Astrocyte (in vitro differentiated cells and primary cell): Measurements from ENCODE around the gene PLCB4. TPM values are rescaled to one million over a fixed set of nuclear protein-coding genes. Genes with fewer than 3 reads are reported as not detected.

Source experiments
- DNase-seq: peaks from one replicate; pipeline ENCODE4 v3.0.0-alpha.2; 2010; ENCODE audit warnings: low read depth
- FAIRE-seq: peaks from 2 replicates; lab custom pipeline; 2011; peaks lifted over from hg19 to GRCh38; lab: Jason Lieb, UNC
- H2AFZ ChIP-seq: 2 replicates; pipeline ENCODE4 v1.6.0; 2012; ENCODE audit warnings: low read depth, low read length, inconsistent platforms
- H3K27ac ChIP-seq: 2 replicates; pipeline ENCODE4 v1.5.1; 2011; ENCODE audit warnings: low read depth, low read length, inconsistent platforms
- H3K27me3 ChIP-seq: 2 replicates; pipeline ENCODE4 v1.6.0; 2011; ENCODE audit warnings: low read length, inconsistent platforms; ENCODE audit not compliant: insufficient read depth
- H3K36me3 ChIP-seq: 2 replicates; pipeline ENCODE4 v1.5.1; 2011; ENCODE audit warnings: low read length, inconsistent platforms; ENCODE audit not compliant: insufficient read depth
- H3K4me1 ChIP-seq: 2 replicates; pipeline ENCODE4 v1.5.1; 2011; ENCODE audit warnings: low read length, inconsistent platforms; ENCODE audit not compliant: insufficient read depth
- H3K4me2 ChIP-seq: 2 replicates; pipeline ENCODE4 v1.6.0; 2012; ENCODE audit warnings: low read length, inconsistent platforms
- H3K4me3 ChIP-seq: 2 replicates; pipeline ENCODE4 v1.5.1; 2011; ENCODE audit warnings: low read depth, mild to moderate bottlenecking, low read length, inconsistent platforms; ENCODE audit not compliant: insufficient read depth
- H3K79me2 ChIP-seq: 2 replicates; pipeline ENCODE4 v1.6.0; 2012; ENCODE audit warnings: mild to moderate bottlenecking, low read length, inconsistent platforms; ENCODE audit not compliant: insufficient read depth
- H3K9ac ChIP-seq: 2 replicates; pipeline ENCODE4 v1.6.0; 2012; ENCODE audit warnings: mild to moderate bottlenecking, low read length, inconsistent platforms
- H3K9me3 ChIP-seq: 2 replicates; pipeline ENCODE4 v1.5.1; 2012; ENCODE audit warnings: low read depth, mild to moderate bottlenecking, low read length, inconsistent platforms; ENCODE audit not compliant: insufficient read depth
- H4K20me1 ChIP-seq: 2 replicates; pipeline ENCODE4 v1.6.0; 2012; ENCODE audit warnings: low read length, inconsistent platforms; ENCODE audit not compliant: insufficient read depth
- H3K27ac Mint-ChIP-seq: one replicate; pipeline ENCODE4 v1.8.0; 2021; ENCODE audit warnings: mild to moderate bottlenecking, mixed read lengths; ENCODE audit not compliant: unreplicated experiment
- H3K27me3 Mint-ChIP-seq: one replicate; pipeline ENCODE4 v1.8.0; 2021; ENCODE audit warnings: low read depth, mixed read lengths; ENCODE audit not compliant: unreplicated experiment
- H3K36me3 Mint-ChIP-seq: one replicate; pipeline ENCODE4 v1.8.0; 2021; ENCODE audit warnings: low read depth, mixed read lengths; ENCODE audit not compliant: unreplicated experiment
- H3K4me1 Mint-ChIP-seq: one replicate; pipeline ENCODE4 v1.8.0; 2021; ENCODE audit warnings: low read depth, mixed read lengths; ENCODE audit not compliant: unreplicated experiment
- H3K4me3 Mint-ChIP-seq: one replicate; pipeline ENCODE4 v1.8.0; 2021; ENCODE audit warnings: mild to moderate bottlenecking, moderate library complexity, mixed read lengths; ENCODE audit not compliant: unreplicated experiment
- H3K9me3 Mint-ChIP-seq: one replicate; pipeline ENCODE4 v1.8.0; 2021; ENCODE audit warnings: mild to moderate bottlenecking, mixed read lengths; ENCODE audit not compliant: unreplicated experiment
- CTCF ChIP-seq: IDR thresholded peaks from 2 replicates; pipeline ENCODE4 v1.5.1; 2011; ENCODE audit warnings: low read depth, mild to moderate bottlenecking, inconsistent platforms, low read length, moderate library complexity; ENCODE audit not compliant: insufficient read depth
- EZH2 ChIP-seq: IDR thresholded peaks from 2 replicates; pipeline ENCODE4 v1.6.1; 2012; ENCODE audit warnings: mild to moderate bottlenecking, low read length, inconsistent platforms; ENCODE audit not compliant: insufficient read depth
- total RNA-seq: library from RNA; stranded (reverse); gene quantifications from 2 replicates; pipeline ENCODE4 v1.2.1, GENCODE V29; 2021

Gene PLCB4
- total RNA-seq, 1 donor from 2014 or later, result 58.2 TPM

- Histone ChIP-seq H4K20me1 (no peaks in the 10 kb centered on the region), H3K27me3 (peaks cover 54% of the 10 kb centered on the region), H3K9ac (no peak overlapping the region), H2AFZ (peak overlapping the region; percentile 24), H3K79me2 (no peaks in the 10 kb centered on the region), H3K4me1 (no peaks in the 10 kb centered on the region), H3K9me3 (no peaks in the 10 kb centered on the region), H3K4me2 (peak overlapping the region; percentile 63), H3K4me3 (no peak overlapping the region), H3K36me3 (no peaks in the 10 kb centered on the region), H3K27ac (no peak overlapping the region)
- Mint-ChIP-seq H3K4me1 (no peaks in the 10 kb centered on the region), H3K36me3 (peaks cover 1% of the 10 kb centered on the region), H3K9me3 (no peaks in the 10 kb centered on the region), H3K27ac (no peak overlapping the region), H3K27me3 (peaks cover 23% of the 10 kb centered on the region), H3K4me3 (no peak overlapping the region)
- TF ChIP-seq CTCF (no peak), EZH2 (peak; percentile 66)
- FAIRE-seq, result no peak
- no peak for DNase-seq
Measured at GRCh38 chr20:9506964-9507369, 438.1 kb downstream of the PLCB4 start.

- DNase-seq (no peak), FAIRE-seq (no peak)
- Mint-ChIP-seq H3K9me3 (no peaks in the 10 kb centered on the region), H3K4me3 (no peak overlapping the region), H3K4me1 (no peaks in the 10 kb centered on the region), H3K36me3 (peaks cover 1% of the 10 kb centered on the region), H3K27me3 (peaks cover 23% of the 10 kb centered on the region), H3K27ac (no peak overlapping the region)
- no peak overlapping the region for H3K4me3 ChIP-seq
- H2AFZ ChIP-seq, result no peak overlapping the region
- TF ChIP-seq EZH2 (peak; percentile 48), CTCF (no peak)
- no peaks in the 10 kb centered on the region for H3K9me3 ChIP-seq
- H3K27me3 ChIP-seq, result peaks cover 54% of the 10 kb centered on the region
- H3K9ac ChIP-seq, result no peak overlapping the region
- no peaks in the 10 kb centered on the region for H4K20me1 ChIP-seq
- H3K4me2 ChIP-seq, result peak overlapping the region; percentile 36
- H3K36me3 ChIP-seq, result no peaks in the 10 kb centered on the region
- no peaks in the 10 kb centered on the region for H3K79me2 ChIP-seq
- no peak overlapping the region for H3K27ac ChIP-seq
- no peaks in the 10 kb centered on the region for H3K4me1 ChIP-seq
Measured at GRCh38 chr20:9507544-9508239, 438.8 kb downstream of the PLCB4 start.

GRCh38 chr20:9508240-9508661, 439.4 kb downstream of the PLCB4 start:
- no peak for TF ChIP-seq CTCF
- peak; percentile 43 for TF ChIP-seq EZH2
- H3K4me3 Mint-ChIP-seq, result no peak overlapping the region
- Histone ChIP-seq H3K27me3 (peaks cover 54% of the 10 kb centered on the region), H3K27ac (no peak overlapping the region), H3K9ac (no peak overlapping the region), H3K79me2 (no peaks in the 10 kb centered on the region), H3K9me3 (no peaks in the 10 kb centered on the region), H4K20me1 (no peaks in the 10 kb centered on the region), H3K4me1 (no peaks in the 10 kb centered on the region), H2AFZ (no peak overlapping the region), H3K4me2 (peak overlapping the region; percentile 36), H3K36me3 (no peaks in the 10 kb centered on the region), H3K4me3 (no peak overlapping the region)
- peaks cover 1% of the 10 kb centered on the region for H3K36me3 Mint-ChIP-seq
- peaks cover 20% of the 10 kb centered on the region for H3K27me3 Mint-ChIP-seq
- FAIRE-seq, result no peak
- no peaks in the 10 kb centered on the region for H3K9me3 Mint-ChIP-seq
- no peak for DNase-seq
- H3K4me1 Mint-ChIP-seq, result no peaks in the 10 kb centered on the region
- no peak overlapping the region for H3K27ac Mint-ChIP-seq
